H9 (cell line): ENCODE data around the gene CORO2B. TPM values are rescaled to one million over a fixed set of nuclear protein-coding genes. Genes with fewer than 3 reads are reported as not detected.

Source experiments
- DNase-seq: peaks from one replicate; pipeline ENCODE4 v3.0.0-alpha.2; 2017
- H2AFZ ChIP-seq: one replicate; pipeline ENCODE4 v1.6.1; 2013; ENCODE audit warnings: mild to moderate bottlenecking, low read length, control low read depth, moderate library complexity
- H2AK5ac ChIP-seq: 2 replicates; pipeline ENCODE4 v1.6.1; 2013; ENCODE audit warnings: low read length, control low read depth, mixed read lengths; ENCODE audit not compliant: insufficient read length
- H2BK120ac ChIP-seq: one replicate; pipeline ENCODE4 v1.6.1; 2013; ENCODE audit warnings: low read depth, mild to moderate bottlenecking, low read length, control low read depth, inconsistent platforms; ENCODE audit not compliant: poor library complexity, severe bottlenecking
- H2BK12ac ChIP-seq: 2 replicates; pipeline ENCODE4 v1.6.1; 2013; ENCODE audit warnings: low read length, control low read depth, mixed read lengths, low read depth; ENCODE audit not compliant: insufficient read length
- H2BK15ac ChIP-seq: 2 replicates; pipeline ENCODE4 v1.6.1; 2013; ENCODE audit warnings: low read depth, low read length, control low read depth
- H2BK20ac ChIP-seq: one replicate; pipeline ENCODE4 v1.6.1; 2013; ENCODE audit warnings: low read depth, mild to moderate bottlenecking, low read length, control low read depth, inconsistent platforms; ENCODE audit not compliant: poor library complexity, severe bottlenecking
- H2BK5ac ChIP-seq: 2 replicates; pipeline ENCODE4 v1.6.1; 2013; ENCODE audit warnings: low read length, control low read depth, mixed read lengths; ENCODE audit not compliant: insufficient read length
- H3K14ac ChIP-seq: 2 replicates; pipeline ENCODE4 v1.6.1; 2013; ENCODE audit warnings: low read length, control low read depth; ENCODE audit not compliant: insufficient read depth
- H3K18ac ChIP-seq: 2 replicates; pipeline ENCODE4 v1.6.1; 2013; ENCODE audit warnings: low read depth, mild to moderate bottlenecking, mixed read lengths, low read length, control low read depth; ENCODE audit not compliant: insufficient read length
- H3K23ac ChIP-seq: 2 replicates; pipeline ENCODE4 v1.6.1; 2013; ENCODE audit warnings: low read length, control low read depth, mixed read lengths, low read depth; ENCODE audit not compliant: insufficient read length
- H3K23me2 ChIP-seq: 2 replicates; pipeline ENCODE4 v1.6.1; 2013; ENCODE audit warnings: low read depth, mild to moderate bottlenecking, mixed read lengths, low read length, control low read depth; ENCODE audit not compliant: insufficient read length, poor library complexity, severe bottlenecking
- H3K27ac ChIP-seq: 2 replicates; pipeline ENCODE4 v1.5.1; 2013; ENCODE audit warnings: low read length, control low read depth, mixed read lengths, low read depth; ENCODE audit not compliant: insufficient read length
- H3K27me3 ChIP-seq: 2 replicates; pipeline ENCODE4 v1.6.1; 2013; ENCODE audit warnings: low read length, control low read depth, inconsistent platforms; ENCODE audit not compliant: insufficient read depth
- H3K4ac ChIP-seq: 2 replicates; pipeline ENCODE4 v1.6.1; 2013; ENCODE audit warnings: low read depth, mild to moderate bottlenecking, control low read depth, inconsistent platforms, low read length, moderate library complexity
- H3K4me1 ChIP-seq: 2 replicates; pipeline ENCODE4 v1.6.1; 2013; ENCODE audit warnings: low read length, control low read depth, inconsistent platforms; ENCODE audit not compliant: insufficient read depth
- H3K4me2 ChIP-seq: 2 replicates; pipeline ENCODE4 v1.6.1; 2013; ENCODE audit warnings: low read length, control low read depth, mixed read lengths; ENCODE audit not compliant: insufficient read length, insufficient read depth
- H3K56ac ChIP-seq: 2 replicates; pipeline ENCODE4 v1.6.1; 2013; ENCODE audit warnings: low read depth, mild to moderate bottlenecking, mixed read lengths, low read length, control low read depth; ENCODE audit not compliant: insufficient read length
- H3K79me1 ChIP-seq: 2 replicates; pipeline ENCODE4 v1.6.1; 2013; ENCODE audit warnings: low read depth, mild to moderate bottlenecking, moderate library complexity, low read length, control low read depth, inconsistent platforms; ENCODE audit not compliant: insufficient read depth, poor library complexity, severe bottlenecking
- H3K79me2 ChIP-seq: 2 replicates; pipeline ENCODE4 v1.6.1; 2013; ENCODE audit warnings: low read length, control low read depth, inconsistent platforms; ENCODE audit not compliant: insufficient read depth
- H3K9ac ChIP-seq: 2 replicates; pipeline ENCODE4 v1.6.1; 2013; ENCODE audit warnings: low read length, control low read depth, mixed read lengths; ENCODE audit not compliant: insufficient read length; ENCODE audit errors: extremely low read depth
- H3K9me3 ChIP-seq: one replicate; pipeline ENCODE4 v1.6.1; 2013; ENCODE audit warnings: low read depth, low read length, inconsistent platforms; ENCODE audit not compliant: control insufficient read depth
- H3T11ph ChIP-seq: one replicate; pipeline ENCODE4 v1.6.1; 2013; ENCODE audit warnings: mild to moderate bottlenecking, low read length, control low read depth, inconsistent platforms
- H4K20me1 ChIP-seq: one replicate; pipeline ENCODE4 v1.6.1; 2013; ENCODE audit not compliant: control insufficient read depth, insufficient read length, insufficient read depth
- H4K5ac ChIP-seq: 2 replicates; pipeline ENCODE4 v1.6.1; 2013; ENCODE audit warnings: low read depth, mild to moderate bottlenecking, mixed read lengths, low read length, control low read depth; ENCODE audit not compliant: insufficient read length
- H4K8ac ChIP-seq: replicated peaks from 2 replicates; pipeline ENCODE4 v1.6.1; 2013; ENCODE audit warnings: low read length, control low read depth, mixed read lengths, low read depth; ENCODE audit not compliant: insufficient read length
- H4K91ac ChIP-seq: 2 replicates; pipeline ENCODE4 v1.6.1; 2013; ENCODE audit warnings: low read depth, mild to moderate bottlenecking, moderate library complexity, mixed read lengths, low read length, control low read depth; ENCODE audit not compliant: insufficient read length
- H3K27ac Mint-ChIP-seq, 3 experiments: 2 replicates in 2 of 3; 3 replicates in 1 of 3; pipeline ENCODE4 v1.8.0; 2020 to 2021; ENCODE audit warnings: mixed read lengths in 3 of 3, mild to moderate bottlenecking in 1 of 3, moderate library complexity in 1 of 3
- H3K27me3 Mint-ChIP-seq: 2 replicates; pipeline ENCODE4 v1.8.0; 2021; ENCODE audit warnings: low read depth, mild to moderate bottlenecking, moderate library complexity, mixed read lengths
- H3K36me3 Mint-ChIP-seq, 3 experiments: 2 replicates in 2 of 3; 3 replicates in 1 of 3; pipeline ENCODE4 v1.8.0; 2020 to 2021; ENCODE audit warnings: low read depth in 3 of 3, mixed read lengths in 3 of 3; ENCODE audit not compliant: insufficient read depth in 1 of 3
- H3K4me1 Mint-ChIP-seq, 2 experiments: 2 replicates each; pipeline ENCODE4 v1.8.0; 2020; ENCODE audit warnings: mixed read lengths in 2 of 2
- H3K4me3 Mint-ChIP-seq, 2 experiments: 2 replicates in 1 of 2; 3 replicates in 1 of 2; pipeline ENCODE4 v1.8.0; 2020 to 2021; ENCODE audit warnings: mild to moderate bottlenecking in 2 of 2, mixed read lengths in 2 of 2, moderate library complexity in 1 of 2
- H3K9me3 Mint-ChIP-seq, 2 experiments: 2 replicates in 1 of 2; 3 replicates in 1 of 2; pipeline ENCODE4 v1.8.0; 2020; ENCODE audit warnings: mild to moderate bottlenecking in 2 of 2, mixed read lengths in 2 of 2, moderate library complexity in 1 of 2
- WGBS: extraction: QIAGEN DNeasy Blood & Tissue Kit; methylation state at CpG from one replicate; pipeline ENCODE4 v1.1.7; 2013; ENCODE audit warnings: missing lambda C conversion rate, low lambda C conversion rate, mixed read lengths; ENCODE audit not compliant: insufficient read length; ENCODE audit errors: extremely low coverage; 5-methylcytosine and 5-hydroxymethylcytosine counted together
- total RNA-seq: library from RNA; stranded (reverse); gene quantifications from 2 replicates; pipeline ENCODE4 v1.2.1, GENCODE V29; 2021
- TF ChIP-seq, protein P1 (sequence below): fragments of 200-600 bp; sonication (generic); conservative IDR thresholded peaks from 3 replicates; pipeline ENCODE4 v1.8.0; 2021; ENCODE audit warnings: antibody characterized with exemption, mild to moderate bottlenecking

The CORO2B gene
- total RNA-seq, 1 experiment from 2014 or later, result 3.1 TPM

GRCh38 chr15:68594533-68595259 is 15.9 kb downstream of the CORO2B start:
- no peak overlapping the region for H3K27ac ChIP-seq
- H2BK12ac ChIP-seq, result no peak overlapping the region
- H3K18ac ChIP-seq, result no peak overlapping the region
- no peak overlapping the region for H3K9ac ChIP-seq
- peaks cover 2% of the 10 kb centered on the region for H3K23me2 ChIP-seq
- H4K20me1 ChIP-seq, result no peaks in the 10 kb centered on the region
- no peak overlapping the region for H2BK5ac ChIP-seq
- peaks cover 47 to 53% of the 10 kb centered on the region in 2 experiments for H3K4me1 Mint-ChIP-seq
- no peaks in the 10 kb centered on the region for H3K79me1 ChIP-seq
- no peak for DNase-seq
- no peak overlapping the region for H2BK20ac ChIP-seq
- H2BK120ac ChIP-seq, result no peak overlapping the region
- H3K27ac Mint-ChIP-seq, result no peak overlapping the region
- H2AK5ac ChIP-seq, result no peak overlapping the region
- H3K9me3 Mint-ChIP-seq, result no peaks in the 10 kb centered on the region
- H3K4me2 ChIP-seq, result no peak overlapping the region
- no peaks in the 10 kb centered on the region for H3K27me3 ChIP-seq
- no peak overlapping the region for H4K91ac ChIP-seq
- no peak overlapping the region for H3K4ac ChIP-seq
- H3K79me2 ChIP-seq, result no peaks in the 10 kb centered on the region; the same call in 1 of the 2 replicates
- H4K8ac ChIP-seq, result no peak overlapping the region
- no peak overlapping the region for H2AFZ ChIP-seq
- H4K5ac ChIP-seq, result no peak overlapping the region
- H3K4me1 ChIP-seq, result peaks cover 6% of the 10 kb centered on the region
- TF ChIP-seq, protein P1, sequence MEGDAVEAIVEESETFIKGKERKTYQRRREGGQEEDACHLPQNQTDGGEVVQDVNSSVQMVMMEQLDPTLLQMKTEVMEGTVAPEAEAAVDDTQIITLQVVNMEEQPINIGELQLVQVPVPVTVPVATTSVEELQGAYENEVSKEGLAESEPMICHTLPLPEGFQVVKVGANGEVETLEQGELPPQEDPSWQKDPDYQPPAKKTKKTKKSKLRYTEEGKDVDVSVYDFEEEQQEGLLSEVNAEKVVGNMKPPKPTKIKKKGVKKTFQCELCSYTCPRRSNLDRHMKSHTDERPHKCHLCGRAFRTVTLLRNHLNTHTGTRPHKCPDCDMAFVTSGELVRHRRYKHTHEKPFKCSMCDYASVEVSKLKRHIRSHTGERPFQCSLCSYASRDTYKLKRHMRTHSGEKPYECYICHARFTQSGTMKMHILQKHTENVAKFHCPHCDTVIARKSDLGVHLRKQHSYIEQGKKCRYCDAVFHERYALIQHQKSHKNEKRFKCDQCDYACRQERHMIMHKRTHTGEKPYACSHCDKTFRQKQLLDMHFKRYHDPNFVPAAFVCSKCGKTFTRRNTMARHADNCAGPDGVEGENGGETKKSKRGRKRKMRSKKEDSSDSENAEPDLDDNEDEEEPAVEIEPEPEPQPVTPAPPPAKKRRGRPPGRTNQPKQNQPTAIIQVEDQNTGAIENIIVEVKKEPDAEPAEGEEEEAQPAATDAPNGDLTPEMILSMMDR, result no peak
- no peak overlapping the region for H3K23ac ChIP-seq
- H3K36me3 Mint-ChIP-seq, result no peaks in the 10 kb centered on the region
- WGBS, result no CpG with 5 or more reads among the region's 6 CpGs
- H3K56ac ChIP-seq, result no peak overlapping the region
- H3K9me3 ChIP-seq, result no peaks in the 10 kb centered on the region
- peaks cover 10% of the 10 kb centered on the region for H3K27me3 Mint-ChIP-seq
- H2BK15ac ChIP-seq, result no peak overlapping the region
- no peak overlapping the region for H3K14ac ChIP-seq
- H3T11ph ChIP-seq, result no peak overlapping the region
- no peak overlapping the region for H3K4me3 Mint-ChIP-seq
